ENCODE results near the gene EXTL2.

EXTL2 gene

DNA sequence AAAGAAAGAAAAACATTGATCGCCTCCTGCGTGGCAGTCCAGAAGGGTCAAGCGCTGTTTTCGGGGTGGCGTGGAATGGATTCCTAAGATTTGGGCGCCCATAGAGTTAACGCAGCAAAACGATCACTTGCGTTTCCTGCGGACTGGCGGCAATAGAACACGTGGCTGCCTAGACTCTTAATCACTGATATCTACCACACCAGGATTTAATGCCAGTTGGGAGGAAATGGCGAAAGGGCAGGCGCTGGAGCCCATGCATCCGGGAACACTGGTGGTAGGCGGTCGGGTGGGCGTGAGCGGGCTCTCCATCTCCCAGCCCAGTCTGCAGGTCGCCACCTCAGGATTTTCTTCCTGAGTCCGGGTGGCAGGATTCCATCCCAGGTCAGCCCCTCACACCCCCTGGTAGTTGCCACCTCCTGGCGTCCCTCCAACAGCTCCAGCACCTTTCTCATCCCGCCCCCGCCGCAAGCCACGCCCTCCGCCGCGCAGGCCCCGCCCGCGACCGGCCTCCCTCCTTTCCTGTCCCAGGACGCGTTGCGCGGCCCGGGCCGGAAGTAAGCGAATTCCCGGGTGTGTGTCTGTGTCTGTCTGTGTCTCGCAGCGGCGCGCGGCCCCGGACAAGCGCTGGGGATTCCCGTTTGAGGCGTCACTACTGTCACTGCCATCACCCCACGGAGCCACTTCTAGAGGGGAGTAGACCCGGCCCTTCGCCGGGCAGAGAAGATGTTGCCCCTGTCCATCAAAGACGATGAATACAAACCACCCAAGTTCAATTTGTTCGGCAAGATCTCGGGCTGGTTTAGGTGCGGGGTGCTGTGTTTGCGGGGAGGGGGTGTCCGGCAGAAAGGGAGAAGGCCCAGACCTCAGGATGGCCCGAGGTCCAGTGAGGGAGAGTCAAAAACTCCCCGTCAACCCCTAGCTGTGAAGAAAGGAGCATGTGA is 1.2 kb upstream of the EXTL2 start, which contains the start of gene SLC30A7 (continued):
- TF ChIP-seq, protein P1, sequence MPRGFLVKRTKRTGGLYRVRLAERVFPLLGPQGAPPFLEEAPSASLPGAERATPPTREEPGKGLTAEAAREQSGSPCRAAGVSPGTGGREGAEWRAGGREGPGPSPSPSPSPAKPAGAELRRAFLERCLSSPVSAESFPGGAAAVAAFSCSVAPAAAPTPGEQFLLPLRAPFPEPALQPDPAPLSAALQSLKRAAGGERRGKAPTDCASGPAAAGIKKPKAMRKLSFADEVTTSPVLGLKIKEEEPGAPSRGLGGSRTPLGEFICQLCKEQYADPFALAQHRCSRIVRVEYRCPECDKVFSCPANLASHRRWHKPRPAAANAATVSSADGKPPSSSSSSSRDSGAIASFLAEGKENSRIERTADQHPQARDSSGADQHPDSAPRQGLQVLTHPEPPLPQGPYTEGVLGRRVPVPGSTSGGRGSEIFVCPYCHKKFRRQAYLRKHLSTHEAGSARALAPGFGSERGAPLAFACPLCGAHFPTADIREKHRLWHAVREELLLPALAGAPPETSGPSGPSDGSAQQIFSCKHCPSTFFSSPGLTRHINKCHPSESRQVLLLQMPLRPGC (tag by site-specific recombination; IDR thresholded peaks at IDR 0.05): no peak; the same call in 1 of the 2 replicates
- TF ChIP-seq MYNN (tag by site-specific recombination; IDR thresholded peaks at IDR 0.05; ENCODE audit: borderline replicate concordance) (peak; percentile 58; the same call in 1 of the 2 replicates), ZEB2 (tag by site-specific recombination; IDR thresholded peaks at IDR 0.05) (0 out of 2 replicates have a peak, but pooled peaks have one; percentile 23), YY1 (tag by site-specific recombination; IDR thresholded peaks at IDR 0.05) (0 out of 2 replicates have a peak, but pooled peaks have one; percentile 27), SCRT2 (tag by site-specific recombination; IDR thresholded peaks at IDR 0.05) (no peak), ZNF302 (tag by site-specific recombination; IDR thresholded peaks at IDR 0.05; ENCODE audit: low read depth) (no peak), IKZF3 (tag by site-specific recombination; IDR thresholded peaks at IDR 0.05) (peak; percentile 97), ZNF426 (tag by site-specific recombination; IDR thresholded peaks at IDR 0.05) (no peak; the same call in 1 of the 2 replicates), ZBTB7A (tag by site-specific recombination; IDR thresholded peaks at IDR 0.05; ENCODE audit: low read depth) (0 out of 2 replicates have a peak, but pooled peaks have one; percentile 47), GLIS2 (tag by site-specific recombination; IDR thresholded peaks at IDR 0.05) (peak; percentile 98), ZNF366 (tag by site-specific recombination; conservative IDR thresholded peaks at IDR 0.05) (peak; percentile 76), ZNF549 (tag by site-specific recombination; IDR thresholded peaks at IDR 0.05) (no peak), ZNF792 (tag by site-specific recombination; IDR thresholded peaks at IDR 0.05) (no peak), FEZF1 (tag by site-specific recombination; IDR thresholded peaks at IDR 0.05) (peak; percentile 23; the same call in 1 of the 2 replicates), BCL11B (tag by site-specific recombination; IDR thresholded peaks at IDR 0.05; ENCODE audit: low read depth) (peak; percentile 70; the same call in 1 of the 2 replicates), KLF10 (tag by site-specific recombination; IDR thresholded peaks at IDR 0.05) (peak; percentile 97), ZSCAN16 (tag by site-specific recombination; IDR thresholded peaks at IDR 0.05) (no peak), ZNF24 (tag by site-specific recombination; IDR thresholded peaks at IDR 0.05) (0 out of 2 replicates have a peak, but pooled peaks have one; percentile 55), SP3 (tag by site-specific recombination; IDR thresholded peaks at IDR 0.05) (peak; percentile 97), EGR2 (tag by site-specific recombination; IDR thresholded peaks at IDR 0.05; ENCODE audit: low read depth) (peak; percentile 95), ZNF274 (IDR thresholded peaks at IDR 0.05; ENCODE audit: low read length) (no peak), ZNF274 (tag by site-specific recombination; IDR thresholded peaks at IDR 0.05; ENCODE audit: borderline replicate concordance) (no peak), KLF8 (tag by site-specific recombination; IDR thresholded peaks at IDR 0.05) (peak; percentile 84; the same call in 1 of the 2 replicates), ZNF510 (tag by site-specific recombination; IDR thresholded peaks at IDR 0.05; ENCODE audit: insufficient replicate concordance) (no peak)
- TF ChIP-seq, protein P2, sequence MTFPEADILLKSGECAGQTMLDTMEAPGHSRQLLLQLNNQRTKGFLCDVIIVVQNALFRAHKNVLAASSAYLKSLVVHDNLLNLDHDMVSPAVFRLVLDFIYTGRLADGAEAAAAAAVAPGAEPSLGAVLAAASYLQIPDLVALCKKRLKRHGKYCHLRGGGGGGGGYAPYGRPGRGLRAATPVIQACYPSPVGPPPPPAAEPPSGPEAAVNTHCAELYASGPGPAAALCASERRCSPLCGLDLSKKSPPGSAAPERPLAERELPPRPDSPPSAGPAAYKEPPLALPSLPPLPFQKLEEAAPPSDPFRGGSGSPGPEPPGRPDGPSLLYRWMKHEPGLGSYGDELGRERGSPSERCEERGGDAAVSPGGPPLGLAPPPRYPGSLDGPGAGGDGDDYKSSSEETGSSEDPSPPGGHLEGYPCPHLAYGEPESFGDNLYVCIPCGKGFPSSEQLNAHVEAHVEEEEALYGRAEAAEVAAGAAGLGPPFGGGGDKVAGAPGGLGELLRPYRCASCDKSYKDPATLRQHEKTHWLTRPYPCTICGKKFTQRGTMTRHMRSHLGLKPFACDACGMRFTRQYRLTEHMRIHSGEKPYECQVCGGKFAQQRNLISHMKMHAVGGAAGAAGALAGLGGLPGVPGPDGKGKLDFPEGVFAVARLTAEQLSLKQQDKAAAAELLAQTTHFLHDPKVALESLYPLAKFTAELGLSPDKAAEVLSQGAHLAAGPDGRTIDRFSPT (tag by site-specific recombination; IDR thresholded peaks at IDR 0.05): peak; percentile 97
- TF ChIP-seq, protein P3, sequence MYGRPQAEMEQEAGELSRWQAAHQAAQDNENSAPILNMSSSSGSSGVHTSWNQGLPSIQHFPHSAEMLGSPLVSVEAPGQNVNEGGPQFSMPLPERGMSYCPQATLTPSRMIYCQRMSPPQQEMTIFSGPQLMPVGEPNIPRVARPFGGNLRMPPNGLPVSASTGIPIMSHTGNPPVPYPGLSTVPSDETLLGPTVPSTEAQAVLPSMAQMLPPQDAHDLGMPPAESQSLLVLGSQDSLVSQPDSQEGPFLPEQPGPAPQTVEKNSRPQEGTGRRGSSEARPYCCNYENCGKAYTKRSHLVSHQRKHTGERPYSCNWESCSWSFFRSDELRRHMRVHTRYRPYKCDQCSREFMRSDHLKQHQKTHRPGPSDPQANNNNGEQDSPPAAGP (tag by site-specific recombination; IDR thresholded peaks at IDR 0.05): 0 out of 2 replicates have a peak, but pooled peaks have one; percentile 31
- TF ChIP-seq, protein P4, sequence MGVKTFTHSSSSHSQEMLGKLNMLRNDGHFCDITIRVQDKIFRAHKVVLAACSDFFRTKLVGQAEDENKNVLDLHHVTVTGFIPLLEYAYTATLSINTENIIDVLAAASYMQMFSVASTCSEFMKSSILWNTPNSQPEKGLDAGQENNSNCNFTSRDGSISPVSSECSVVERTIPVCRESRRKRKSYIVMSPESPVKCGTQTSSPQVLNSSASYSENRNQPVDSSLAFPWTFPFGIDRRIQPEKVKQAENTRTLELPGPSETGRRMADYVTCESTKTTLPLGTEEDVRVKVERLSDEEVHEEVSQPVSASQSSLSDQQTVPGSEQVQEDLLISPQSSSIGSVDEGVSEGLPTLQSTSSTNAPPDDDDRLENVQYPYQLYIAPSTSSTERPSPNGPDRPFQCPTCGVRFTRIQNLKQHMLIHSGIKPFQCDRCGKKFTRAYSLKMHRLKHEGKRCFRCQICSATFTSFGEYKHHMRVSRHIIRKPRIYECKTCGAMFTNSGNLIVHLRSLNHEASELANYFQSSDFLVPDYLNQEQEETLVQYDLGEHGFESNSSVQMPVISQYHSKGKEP (tag by site-specific recombination; IDR thresholded peaks at IDR 0.05): no peak
- TF ChIP-seq, protein P5, sequence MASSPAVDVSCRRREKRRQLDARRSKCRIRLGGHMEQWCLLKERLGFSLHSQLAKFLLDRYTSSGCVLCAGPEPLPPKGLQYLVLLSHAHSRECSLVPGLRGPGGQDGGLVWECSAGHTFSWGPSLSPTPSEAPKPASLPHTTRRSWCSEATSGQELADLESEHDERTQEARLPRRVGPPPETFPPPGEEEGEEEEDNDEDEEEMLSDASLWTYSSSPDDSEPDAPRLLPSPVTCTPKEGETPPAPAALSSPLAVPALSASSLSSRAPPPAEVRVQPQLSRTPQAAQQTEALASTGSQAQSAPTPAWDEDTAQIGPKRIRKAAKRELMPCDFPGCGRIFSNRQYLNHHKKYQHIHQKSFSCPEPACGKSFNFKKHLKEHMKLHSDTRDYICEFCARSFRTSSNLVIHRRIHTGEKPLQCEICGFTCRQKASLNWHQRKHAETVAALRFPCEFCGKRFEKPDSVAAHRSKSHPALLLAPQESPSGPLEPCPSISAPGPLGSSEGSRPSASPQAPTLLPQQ (tag by site-specific recombination; IDR thresholded peaks at IDR 0.05): peak; percentile 38; the same call in 1 of the 2 replicates
- TF ChIP-seq, protein P6, sequence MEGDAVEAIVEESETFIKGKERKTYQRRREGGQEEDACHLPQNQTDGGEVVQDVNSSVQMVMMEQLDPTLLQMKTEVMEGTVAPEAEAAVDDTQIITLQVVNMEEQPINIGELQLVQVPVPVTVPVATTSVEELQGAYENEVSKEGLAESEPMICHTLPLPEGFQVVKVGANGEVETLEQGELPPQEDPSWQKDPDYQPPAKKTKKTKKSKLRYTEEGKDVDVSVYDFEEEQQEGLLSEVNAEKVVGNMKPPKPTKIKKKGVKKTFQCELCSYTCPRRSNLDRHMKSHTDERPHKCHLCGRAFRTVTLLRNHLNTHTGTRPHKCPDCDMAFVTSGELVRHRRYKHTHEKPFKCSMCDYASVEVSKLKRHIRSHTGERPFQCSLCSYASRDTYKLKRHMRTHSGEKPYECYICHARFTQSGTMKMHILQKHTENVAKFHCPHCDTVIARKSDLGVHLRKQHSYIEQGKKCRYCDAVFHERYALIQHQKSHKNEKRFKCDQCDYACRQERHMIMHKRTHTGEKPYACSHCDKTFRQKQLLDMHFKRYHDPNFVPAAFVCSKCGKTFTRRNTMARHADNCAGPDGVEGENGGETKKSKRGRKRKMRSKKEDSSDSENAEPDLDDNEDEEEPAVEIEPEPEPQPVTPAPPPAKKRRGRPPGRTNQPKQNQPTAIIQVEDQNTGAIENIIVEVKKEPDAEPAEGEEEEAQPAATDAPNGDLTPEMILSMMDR (tag by site-specific recombination; IDR thresholded peaks at IDR 0.05): peak; percentile 3; the same call in 1 of the 2 replicates
